Measurements from ENCODE around the gene LRMDA. TPM values are rescaled to one million over a fixed set of nuclear protein-coding genes. Genes with fewer than 3 reads are reported as not detected.
A peak's percentile ranks its signal among the peaks of the same experiment; 100 is the strongest.

LRMDA gene
- total RNA-seq, 1 donor from 2014 or later = 0.19 TPM

DNA sequence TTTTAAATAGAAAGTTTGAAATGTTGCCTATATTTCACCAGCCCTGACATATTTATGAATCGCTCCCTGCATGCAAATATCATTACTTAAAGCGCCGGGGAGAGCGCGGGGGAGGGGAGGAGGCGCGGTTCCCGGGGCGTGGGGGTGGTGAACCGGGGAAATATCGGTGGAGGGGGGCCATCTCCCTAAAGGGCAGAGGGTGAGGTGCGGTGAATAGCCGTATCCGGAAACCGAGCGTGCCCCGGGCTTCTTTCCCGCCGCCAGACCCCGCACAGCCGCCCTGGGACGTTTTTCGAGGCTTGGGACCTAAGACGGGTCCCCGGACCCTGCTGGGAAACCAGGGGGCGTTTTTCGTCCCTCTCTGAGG, 22.9 kb upstream of the LRMDA start:
- peak overlapping the region; percentile 55 for H3K4me3 Mint-ChIP-seq (ENCODE audit: unreplicated experiment)
- H3K27me3 Mint-ChIP-seq (ENCODE audit: unreplicated experiment) = peaks cover 72% of the 10 kb centered on the region
- DNase-seq (ENCODE audit: extremely low spot score, unreplicated experiment) = no peak
- no peaks in the 10 kb centered on the region for H3K36me3 Mint-ChIP-seq (ENCODE audit: unreplicated experiment)
- H3K9me3 Mint-ChIP-seq (ENCODE audit: unreplicated experiment) = no peaks in the 10 kb centered on the region
- H3K27ac Mint-ChIP-seq (ENCODE audit: unreplicated experiment) = no peak overlapping the region
- peaks cover 37% of the 10 kb centered on the region for H3K4me1 Mint-ChIP-seq (ENCODE audit: unreplicated experiment)
- TF ChIP-seq, protein P1, sequence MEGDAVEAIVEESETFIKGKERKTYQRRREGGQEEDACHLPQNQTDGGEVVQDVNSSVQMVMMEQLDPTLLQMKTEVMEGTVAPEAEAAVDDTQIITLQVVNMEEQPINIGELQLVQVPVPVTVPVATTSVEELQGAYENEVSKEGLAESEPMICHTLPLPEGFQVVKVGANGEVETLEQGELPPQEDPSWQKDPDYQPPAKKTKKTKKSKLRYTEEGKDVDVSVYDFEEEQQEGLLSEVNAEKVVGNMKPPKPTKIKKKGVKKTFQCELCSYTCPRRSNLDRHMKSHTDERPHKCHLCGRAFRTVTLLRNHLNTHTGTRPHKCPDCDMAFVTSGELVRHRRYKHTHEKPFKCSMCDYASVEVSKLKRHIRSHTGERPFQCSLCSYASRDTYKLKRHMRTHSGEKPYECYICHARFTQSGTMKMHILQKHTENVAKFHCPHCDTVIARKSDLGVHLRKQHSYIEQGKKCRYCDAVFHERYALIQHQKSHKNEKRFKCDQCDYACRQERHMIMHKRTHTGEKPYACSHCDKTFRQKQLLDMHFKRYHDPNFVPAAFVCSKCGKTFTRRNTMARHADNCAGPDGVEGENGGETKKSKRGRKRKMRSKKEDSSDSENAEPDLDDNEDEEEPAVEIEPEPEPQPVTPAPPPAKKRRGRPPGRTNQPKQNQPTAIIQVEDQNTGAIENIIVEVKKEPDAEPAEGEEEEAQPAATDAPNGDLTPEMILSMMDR (IDR thresholded peaks at IDR 0.05) = no peak

DNA sequence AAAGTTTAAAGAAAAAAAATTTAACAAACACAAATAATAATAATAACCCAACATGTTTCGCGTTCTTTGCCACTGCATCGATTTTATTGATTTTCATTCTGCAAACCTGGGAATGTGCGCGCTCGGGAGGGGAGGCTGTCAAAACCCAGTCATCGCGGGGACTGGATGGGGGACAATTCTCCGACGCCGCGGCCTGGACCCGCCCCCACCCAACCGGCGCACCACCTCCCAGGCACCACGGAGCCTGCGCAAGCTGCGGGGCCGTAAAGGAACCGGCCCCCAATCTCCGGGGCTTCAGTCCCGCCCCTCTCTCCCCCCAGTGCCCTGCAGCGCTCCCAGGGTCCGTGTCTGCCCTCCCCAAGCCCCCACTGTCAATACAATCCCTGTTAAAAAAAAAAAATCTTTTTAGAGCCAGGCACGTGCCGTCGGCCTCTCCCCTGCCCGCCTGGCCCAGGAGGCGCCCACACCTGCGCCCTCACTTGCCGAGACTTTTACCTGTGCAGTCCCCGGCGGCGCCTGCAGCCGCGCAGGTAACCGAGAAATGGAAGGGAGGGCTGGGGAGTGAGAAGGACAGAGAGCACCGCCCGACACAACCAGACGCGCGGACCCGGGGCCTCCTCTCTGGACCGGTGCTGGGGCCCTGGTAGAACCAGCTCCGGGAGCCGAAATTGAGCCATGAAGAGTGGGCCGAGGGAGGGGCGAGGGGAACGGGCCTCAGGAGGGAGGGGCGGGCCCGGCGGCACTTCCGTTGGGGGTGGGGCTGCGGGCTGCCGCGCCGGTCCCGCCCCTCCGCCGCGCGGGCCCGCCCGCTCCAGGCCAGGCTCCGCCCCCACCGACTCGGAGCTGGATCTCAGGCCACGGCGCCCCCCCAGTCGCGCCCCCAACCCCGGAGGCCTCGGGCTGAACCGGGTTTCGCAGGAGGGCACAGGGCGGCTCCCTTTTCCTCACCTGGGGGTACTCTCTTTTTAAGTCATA, 22.2 kb upstream of the LRMDA start:
- peak overlapping the region; percentile 62 for H3K4me3 Mint-ChIP-seq (ENCODE audit: unreplicated experiment)
- no peak for DNase-seq (ENCODE audit: extremely low spot score, unreplicated experiment)
- TF ChIP-seq, protein P1 (IDR thresholded peaks at IDR 0.05) = no peak
- peaks cover 74% of the 10 kb centered on the region for H3K27me3 Mint-ChIP-seq (ENCODE audit: unreplicated experiment)
- H3K36me3 Mint-ChIP-seq (ENCODE audit: unreplicated experiment) = no peaks in the 10 kb centered on the region
- H3K9me3 Mint-ChIP-seq (ENCODE audit: unreplicated experiment) = no peaks in the 10 kb centered on the region
- H3K27ac Mint-ChIP-seq (ENCODE audit: unreplicated experiment) = no peak overlapping the region
- peaks cover 31% of the 10 kb centered on the region for H3K4me1 Mint-ChIP-seq (ENCODE audit: unreplicated experiment)

- H3K27me3 Mint-ChIP-seq (ENCODE audit: unreplicated experiment) = peaks cover 81% of the 10 kb centered on the region
These were observed 21.1 kb upstream of the LRMDA start for GRCh38 chr10:75410132-75411005.

GRCh38 chr10:75414527-75414926, 16.9 kb upstream of the LRMDA start:
- Mint-ChIP-seq H3K27ac (ENCODE audit: unreplicated experiment) (no peak overlapping the region), H3K36me3 (ENCODE audit: unreplicated experiment) (no peaks in the 10 kb centered on the region), H3K4me3 (ENCODE audit: unreplicated experiment) (no peak overlapping the region), H3K9me3 (ENCODE audit: unreplicated experiment) (no peaks in the 10 kb centered on the region), H3K27me3 (ENCODE audit: unreplicated experiment) (peaks cover 91% of the 10 kb centered on the region), H3K4me1 (ENCODE audit: unreplicated experiment) (peaks cover 5% of the 10 kb centered on the region)
- no peak for DNase-seq (ENCODE audit: extremely low spot score, unreplicated experiment)
- TF ChIP-seq, protein P1 (IDR thresholded peaks at IDR 0.05) = no peak

More at GRCh38 chr10:75410132-75411005, 21.1 kb upstream of the LRMDA start:
- Mint-ChIP-seq H3K27ac (ENCODE audit: unreplicated experiment) (no peak overlapping the region), H3K9me3 (ENCODE audit: unreplicated experiment) (no peaks in the 10 kb centered on the region), H3K4me3 (ENCODE audit: unreplicated experiment) (peak overlapping the region; percentile 62), H3K4me1 (ENCODE audit: unreplicated experiment) (peaks cover 28% of the 10 kb centered on the region), H3K36me3 (ENCODE audit: unreplicated experiment) (no peaks in the 10 kb centered on the region)
- no peak for DNase-seq (ENCODE audit: extremely low spot score, unreplicated experiment)
- TF ChIP-seq, protein P1 (IDR thresholded peaks at IDR 0.05) = no peak
